HCT116 (cell line): ENCODE data around the gene AATF. TPM values are rescaled to one million over a fixed set of nuclear protein-coding genes. Genes with fewer than 3 reads are reported as not detected.

Experiments used
- ATAC-seq: fragments of 200-7000 bp; cut with Tn5 transposase; 2 replicates; pipeline ENCODE4 v1.9.1; 2020; ENCODE audit warnings: mild to moderate bottlenecking, moderate library complexity
- BruUV-seq: library from RNA; stranded (reverse); fragments of 400-500 nt; replicated peaks from 2 replicates; lab custom pipeline; 2021; lab: Mats Ljungman, UMichigan
- CTCF ChIA-PET: fragments of 300-600 bp; sonication (Branson Sonifier 250); formaldehyde crosslinking; loops from one replicate; lab custom pipeline; 2021; ENCODE audit warnings: antibody characterized with exemption; lab: Charles Lee
- POLR2A ChIA-PET: fragments of 300-600, 350-600 bp; sonication (Branson Sonifier 250); formaldehyde crosslinking; loops from one replicate; lab custom pipeline; 2021; ENCODE audit warnings: antibody characterized with exemption; lab: Charles Lee
- RAD21 ChIA-PET, 2 experiments: fragments of 300-600 bp; sonication (Branson Sonifier 250); formaldehyde crosslinking; loops; one replicate each; lab custom pipeline; 2023; ENCODE audit warnings: low total read pairs in 2 of 2; ENCODE audit not compliant: uncharacterized antibody in 2 of 2, unreplicated experiment in 2 of 2, low non-redundant PET in 1 of 2; lab: Charles Lee
- DNase-seq: peaks from one replicate; pipeline ENCODE4 v3.0.0-alpha.2; 2010; ENCODE audit warnings: low read depth, low spot score
- H2AFZ ChIP-seq: fragments of 200-600 bp; shearing (Covaris generic), sonication (generic); 2 replicates; pipeline ENCODE4 v1.6.1; 2017; ENCODE audit warnings: low read depth, mixed run types, mixed read lengths, antibody characterized with exemption, low read length; ENCODE audit not compliant: poor library complexity, severe bottlenecking
- H3K27ac ChIP-seq: 2 replicates; pipeline ENCODE4 v1.5.1; 2012; ENCODE audit warnings: low read depth, low read length
- H3K27me3 ChIP-seq: fragments of 200-600 bp; sonication (generic); 2 replicates; pipeline ENCODE4 v1.6.1; 2016; ENCODE audit warnings: mixed run types, low read length, mixed read lengths; ENCODE audit not compliant: insufficient read depth
- H3K36me3 ChIP-seq, 2 experiments: fragments of 200-500 bp in 1 of 2; fragments of 200-600 bp in 1 of 2; sonication (Bioruptor generic) in 1 of 2; sonication (generic) in 1 of 2; 2 replicates each; pipeline versions ENCODE4 v1.5.1 to v1.6.1; 2014 to 2016; ENCODE audit warnings: low read length in 2 of 2, inconsistent platforms in 1 of 2, mixed read lengths in 1 of 2, mixed run types in 1 of 2; ENCODE audit not compliant: insufficient read depth in 2 of 2, control insufficient read depth in 1 of 2
- H3K4me1 ChIP-seq, 2 experiments: fragments of 200-600 bp in 1 of 2; sonication (generic) in 1 of 2; 2 replicates each; pipeline versions ENCODE4 v1.5.1 to v1.6.1; 2012 to 2017; ENCODE audit warnings: low read length in 2 of 2, inconsistent platforms in 1 of 2, mild to moderate bottlenecking in 1 of 2, mixed read lengths in 1 of 2, mixed run types in 1 of 2, moderate library complexity in 1 of 2; ENCODE audit not compliant: insufficient read depth in 2 of 2, control insufficient read depth in 1 of 2
- H3K4me2 ChIP-seq: fragments of 200-600 bp; sonication (generic); 2 replicates; pipeline ENCODE4 v1.6.1; 2017; ENCODE audit warnings: mixed run types, low read length, mixed read lengths
- H3K4me3 ChIP-seq, 2 experiments: fragments of 200-600 bp in 1 of 2; sonication (generic) in 1 of 2; replicated peaks in 1 of 2; 2 replicates each; pipeline ENCODE4 v1.5.1; 2011 to 2016; ENCODE audit warnings: low read length in 2 of 2, control low read depth in 1 of 2, low read depth in 1 of 2, mild to moderate bottlenecking in 1 of 2, mixed read lengths in 1 of 2, mixed run types in 1 of 2
- H3K79me2 ChIP-seq: fragments of 200-600 bp; sonication (generic); 2 replicates; pipeline ENCODE4 v1.6.1; 2017; ENCODE audit warnings: mild to moderate bottlenecking, mixed run types, low read length, moderate library complexity, mixed read lengths; ENCODE audit not compliant: insufficient read depth
- H3K9ac ChIP-seq: fragments of 200-600 bp; sonication (generic); 2 replicates; pipeline ENCODE4 v1.6.1; 2016; ENCODE audit warnings: low read length, mixed read lengths
- H3K9me2 ChIP-seq: fragments of 200-600 bp; sonication (generic), shearing (Covaris generic); 2 replicates; pipeline ENCODE4 v1.6.1; 2017; ENCODE audit warnings: mixed run types, mild to moderate bottlenecking, moderate library complexity; ENCODE audit not compliant: insufficient read depth
- H3K9me3 ChIP-seq, 2 experiments: fragments of 200-500 bp in 1 of 2; fragments of 200-600 bp in 1 of 2; sonication (Bioruptor generic) in 1 of 2; sonication (generic) in 1 of 2; 2 replicates each; pipeline ENCODE4 v1.6.1; 2014 to 2017; ENCODE audit warnings: low read length in 2 of 2, mixed read lengths in 2 of 2, inconsistent platforms in 1 of 2, low read depth in 1 of 2, mild to moderate bottlenecking in 1 of 2, mixed run types in 1 of 2, moderate library complexity in 1 of 2; ENCODE audit not compliant: control insufficient read depth in 1 of 2, insufficient read depth in 1 of 2
- H4K20me1 ChIP-seq: fragments of 200-600 bp; sonication (generic), shearing (Covaris generic); 2 replicates; pipeline ENCODE4 v1.6.1; 2017; ENCODE audit warnings: mixed run types, mild to moderate bottlenecking, moderate library complexity; ENCODE audit not compliant: insufficient read depth
- ATF3 ChIP-seq: IDR thresholded peaks from 2 replicates; pipeline ENCODE4 v1.6.1; 2012
- CBX3 ChIP-seq: IDR thresholded peaks from 2 replicates; pipeline ENCODE4 v1.6.1; 2012; ENCODE audit warnings: low read depth
- CEBPB ChIP-seq: IDR thresholded peaks from 2 replicates; pipeline ENCODE4 v1.6.1; 2012; ENCODE audit warnings: low read depth
- CTCF ChIP-seq, 3 experiments: fragments of 200-600 bp in 1 of 3; sonication (generic) in 1 of 3; IDR thresholded peaks in 2 of 3; conservative IDR thresholded peaks in 1 of 3; 2 replicates each; pipeline ENCODE4 v1.5.1; 2012 to 2017; ENCODE audit warnings: low read depth in 2 of 3, low read length in 2 of 3, antibody characterized with exemption in 1 of 3, borderline replicate concordance in 1 of 3, control low read depth in 1 of 3, mild to moderate bottlenecking in 1 of 3, mixed read lengths in 1 of 3, mixed run types in 1 of 3, moderate library complexity in 1 of 3; ENCODE audit not compliant: insufficient read depth in 1 of 3
- EGR1 ChIP-seq: IDR thresholded peaks from 2 replicates; pipeline ENCODE4 v1.6.1; 2012; ENCODE audit warnings: low read depth
- ELF1 ChIP-seq: IDR thresholded peaks from 2 replicates; pipeline ENCODE4 v1.6.1; 2012; ENCODE audit warnings: low read depth, borderline replicate concordance
- EZH2 ChIP-seq: fragments of 200-600 bp; sonication (generic); IDR thresholded peaks from 2 replicates; pipeline ENCODE4 v1.6.1; 2017; ENCODE audit warnings: antibody characterized with exemption, mixed run types
- EZH2phosphoT487 ChIP-seq: fragments of 200-600 bp; IDR thresholded peaks from 2 replicates; pipeline ENCODE4 v1.6.1; 2018; ENCODE audit warnings: antibody characterized with exemption, borderline replicate concordance
- FOSL1 ChIP-seq: IDR thresholded peaks from 2 replicates; pipeline ENCODE4 v1.6.1; 2012; ENCODE audit warnings: low read depth
- JUND ChIP-seq: IDR thresholded peaks from 2 replicates; pipeline ENCODE4 v1.6.1; 2012
- POLR2A ChIP-seq: IDR thresholded peaks from 2 replicates; pipeline ENCODE4 v1.7.0; 2011; ENCODE audit warnings: borderline replicate concordance; ENCODE audit not compliant: insufficient read depth, insufficient read length; ENCODE audit errors: extremely low read depth
- POLR2AphosphoS5 ChIP-seq: IDR thresholded peaks from 2 replicates; pipeline ENCODE4 v1.6.1; 2011; ENCODE audit warnings: mild to moderate bottlenecking, low read depth, low read length, moderate library complexity
- RAD21 ChIP-seq: IDR thresholded peaks from 2 replicates; pipeline ENCODE4 v1.6.1; 2012; ENCODE audit warnings: low read depth, mild to moderate bottlenecking
- SIN3A ChIP-seq: IDR thresholded peaks from 2 replicates; pipeline ENCODE4 v1.6.1; 2012; ENCODE audit warnings: low read depth
- SRF ChIP-seq: IDR thresholded peaks from 2 replicates; pipeline ENCODE4 v1.6.1; 2012; ENCODE audit warnings: low read depth
- TCF7L2 ChIP-seq: IDR thresholded peaks from 2 replicates; pipeline ENCODE4 v1.7.0; 2011; ENCODE audit warnings: borderline replicate concordance, inconsistent platforms; ENCODE audit not compliant: insufficient read depth, insufficient read length; ENCODE audit errors: extremely low read depth
- YY1 ChIP-seq: IDR thresholded peaks from 2 replicates; pipeline ENCODE4 v1.6.1; 2011; ENCODE audit warnings: low read length, low read depth, moderate library complexity, mild to moderate bottlenecking; ENCODE audit not compliant: insufficient replicate concordance; ENCODE audit errors: extremely low read depth
- ZFX ChIP-seq: fragments of 450-650 bp; IDR thresholded peaks from 2 replicates; pipeline ENCODE4 v1.6.1; 2017
- intact Hi-C: fragments of 100-400 bp; cut with micrococcal nuclease; formaldehyde crosslinking; loops from 2 replicates; pipeline ENCODE4 v1.10.0; 2022
- total RNA-seq: library from RNA; stranded (reverse); gene quantifications from one replicate; pipeline ENCODE4 v1.2.1, GENCODE V29; 2021; ENCODE audit not compliant: unreplicated experiment

AATF gene
- total RNA-seq, 1 experiment from 2014 or later: 105 TPM

GRCh38 chr17:36978810-36979564 is 30.2 kb downstream of the AATF start:
- RAD21 ChIA-PET: no interaction called here
- Histone ChIP-seq H3K4me3 (no peak overlapping the region), H3K9me3 (no peaks in the 10 kb centered on the region), H3K79me2 (peaks cover 100% of the 10 kb centered on the region), H3K4me1 (peaks cover 0 to 2% of the 10 kb centered on the region in 2 experiments; a peak in 1 of 4 replicates), H3K9me2 (no peaks in the 10 kb centered on the region), H3K4me2 (no peak overlapping the region), H4K20me1 (peaks cover 36% of the 10 kb centered on the region), H3K36me3 (peaks cover 0 to 2% of the 10 kb centered on the region in 2 experiments; a peak in 2 of 4 replicates), H3K27me3 (no peaks in the 10 kb centered on the region), H2AFZ (no peak overlapping the region), H3K27ac (no peak overlapping the region), H3K9ac (no peak overlapping the region)
- TF ChIP-seq EGR1: no peak
- TF ChIP-seq POLR2AphosphoS5: no peak
- no peak for TF ChIP-seq JUND
- TF ChIP-seq RAD21: no peak
- TF ChIP-seq SIN3A: no peak
- no peak for TF ChIP-seq CBX3
- TF ChIP-seq CEBPB: no peak
- no peak for TF ChIP-seq ZFX
- TF ChIP-seq SRF: no peak
- TF ChIP-seq EZH2: no peak
- no peak for TF ChIP-seq ATF3
- TF ChIP-seq TCF7L2: no peak
- TF ChIP-seq FOSL1: no peak
- TF ChIP-seq ELF1: no peak
- TF ChIP-seq POLR2A: no peak
- no peak for TF ChIP-seq EZH2phosphoT487
- no peak for TF ChIP-seq CTCF (IDR thresholded peaks at IDR 0.05 in 2 of 3, conservative IDR thresholded peaks at IDR 0.05 in 1 of 3; ENCODE audit: borderline replicate concordance in 1 of 3, insufficient read depth in 1 of 3, low read depth in 2 of 3, low read length in 2 of 3)
- TF ChIP-seq YY1: no peak
- ATAC-seq (no peak), DNase-seq (no peak)
- BruUV-seq: no TSS peak
- intact Hi-C loops: no loop called here
- POLR2A ChIA-PET: no interaction called here
- CTCF ChIA-PET: no interaction called here
